NCI-H2081 (cell line): ENCODE measurements around the gene SLC9A7.
A peak's percentile ranks its signal among the peaks of the same experiment; 100 is the strongest.
"Not testable (repeated sequence)": the region's sequence is repeated elsewhere in the genome, so short reads cannot be mapped to it uniquely, and the experiment has no call there.

ENCODE experiments used
- DNase-seq, 2 experiments: peaks; one replicate each; lab custom pipeline; 2025; lab: John Stamatoyannopoulos, UW

Gene SLC9A7

GRCh38 chrX:46754036-46754435, 4.9 kb downstream of the SLC9A7 start:
- DNase-seq = peak in 1 of 2 experiments; percentile 9

- DNase-seq = no peak
Measured at GRCh38 chrX:46750889-46751288, 8.0 kb downstream of the SLC9A7 start.

- no peak for DNase-seq
Measured at GRCh38 chrX:46744009-46744408, 14.9 kb downstream of the SLC9A7 start.

DNA sequence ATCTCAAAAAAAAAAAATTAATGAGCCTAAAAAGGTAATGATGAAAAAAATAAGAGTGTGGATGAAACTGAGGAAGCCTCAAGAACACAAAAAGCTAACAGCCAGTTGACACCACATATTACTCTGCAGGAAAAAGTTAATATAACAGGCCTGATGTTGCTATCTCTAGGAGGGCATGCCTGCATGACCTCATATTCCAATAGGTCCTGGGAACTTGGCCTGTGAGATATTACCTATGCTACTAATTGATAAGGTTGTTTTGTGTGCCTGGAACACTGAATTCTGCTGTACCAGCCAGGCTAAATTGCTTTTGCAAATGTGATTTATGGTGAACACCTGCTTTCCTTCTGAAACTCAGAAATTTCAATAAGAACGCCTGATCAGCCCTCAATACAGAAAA, 15.9 kb downstream of the SLC9A7 start:
- no peak for DNase-seq

GRCh38 chrX:46739736-46740135, 19.2 kb downstream of the SLC9A7 start:
- DNase-seq = no peak

DNA sequence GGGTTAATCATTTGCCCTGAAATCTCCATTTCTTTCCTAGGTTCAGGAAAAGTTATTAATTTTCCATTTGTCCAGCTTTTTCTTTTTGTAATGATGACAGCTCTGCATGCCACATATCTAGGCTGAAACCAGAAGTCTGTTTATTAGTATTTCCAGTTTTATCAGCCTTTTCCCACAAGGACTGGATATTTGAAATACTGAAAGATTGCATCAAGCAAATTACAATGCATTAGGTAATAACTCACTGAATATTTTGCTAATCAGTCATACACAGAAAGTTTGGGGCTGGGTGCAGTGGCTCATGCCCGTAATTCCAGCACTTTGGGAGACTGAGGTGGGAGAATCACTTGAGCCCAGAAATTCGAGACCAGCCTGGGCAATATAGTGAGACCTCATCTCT, 21.5 kb downstream of the SLC9A7 start:
- DNase-seq = no peak

GRCh38 chrX:46737041-46737440, 21.9 kb downstream of the SLC9A7 start:
- DNase-seq = no peak

DNA sequence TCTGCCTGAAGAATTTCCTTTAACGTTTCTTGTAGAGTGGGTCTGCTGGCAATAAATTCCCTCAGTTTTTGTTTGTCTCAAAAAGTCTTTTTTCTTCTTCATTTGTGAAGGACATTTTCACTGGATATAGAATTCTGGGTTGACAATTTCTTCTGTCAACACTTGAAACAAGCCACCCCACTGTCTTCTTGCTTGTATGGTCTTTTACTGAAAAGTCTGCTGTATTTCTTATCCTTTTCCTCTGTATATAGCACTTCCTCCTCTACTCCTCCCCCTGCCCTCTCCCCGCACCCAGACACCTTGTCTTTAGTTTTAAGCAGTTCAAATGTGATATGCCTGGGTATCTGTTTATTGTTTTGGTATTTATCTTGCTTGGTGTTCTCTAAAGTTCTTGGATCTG, 23.3 kb downstream of the SLC9A7 start:
- no peak for DNase-seq

DNA sequence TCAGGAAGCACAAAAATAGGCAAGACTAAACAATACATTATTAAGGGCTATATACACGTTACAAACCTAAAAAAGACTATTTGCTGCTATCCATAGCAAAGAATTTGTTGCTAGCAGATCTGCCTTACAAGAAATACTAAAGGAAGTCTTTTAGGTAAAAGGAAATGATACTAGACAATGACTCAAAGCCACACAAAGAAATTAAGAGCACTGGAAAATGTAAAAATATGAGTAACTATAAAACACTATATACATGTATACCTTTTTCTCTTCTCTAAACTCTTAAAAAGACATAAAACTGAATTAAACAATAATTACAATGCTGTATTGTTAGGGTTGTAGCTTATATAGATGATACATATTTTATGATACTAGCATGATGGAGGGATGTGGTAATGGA, 25.7 kb downstream of the SLC9A7 start:
- no peak for DNase-seq

DNA sequence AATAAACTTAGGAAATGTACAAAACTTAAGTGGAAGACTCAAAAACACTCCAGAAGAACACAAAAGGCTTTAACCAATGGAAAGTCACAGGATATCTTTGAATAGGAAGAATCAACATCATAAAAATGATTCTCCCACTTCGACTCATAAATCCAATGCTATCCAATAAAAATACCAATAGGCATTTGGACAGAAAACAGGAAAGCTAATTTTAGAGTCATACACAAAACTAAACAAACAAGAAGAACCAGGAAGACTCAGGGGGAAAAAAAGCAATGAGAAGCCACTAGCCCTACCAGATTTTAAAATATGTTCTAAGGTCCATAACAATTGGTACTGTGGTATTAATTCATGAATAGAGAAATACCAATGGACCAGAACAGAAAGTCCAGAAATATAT, 28.2 kb downstream of the SLC9A7 start:
- DNase-seq = no peak

- DNase-seq = no peak
Measured at GRCh38 chrX:46727441-46727840, 31.5 kb downstream of the SLC9A7 start.

DNA sequence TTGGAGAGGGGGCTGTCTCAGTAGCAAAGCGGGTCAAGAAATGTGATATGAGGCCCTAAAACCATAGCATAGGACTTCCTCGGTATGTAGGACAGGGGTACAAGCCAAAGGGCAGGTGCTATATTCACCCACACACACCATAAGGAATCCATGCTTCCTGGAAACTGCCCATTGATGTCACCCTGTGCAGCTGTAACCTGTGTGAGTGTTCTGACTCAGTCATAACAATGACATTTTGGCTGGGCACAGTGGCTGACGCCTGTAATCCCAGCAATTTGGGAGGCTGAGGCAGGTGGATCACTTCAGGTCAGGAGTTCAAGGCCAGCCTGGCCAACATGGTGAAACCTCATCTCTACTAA, 35.4 kb downstream of the SLC9A7 start:
- DNase-seq = not testable (repeated sequence)

DNA sequence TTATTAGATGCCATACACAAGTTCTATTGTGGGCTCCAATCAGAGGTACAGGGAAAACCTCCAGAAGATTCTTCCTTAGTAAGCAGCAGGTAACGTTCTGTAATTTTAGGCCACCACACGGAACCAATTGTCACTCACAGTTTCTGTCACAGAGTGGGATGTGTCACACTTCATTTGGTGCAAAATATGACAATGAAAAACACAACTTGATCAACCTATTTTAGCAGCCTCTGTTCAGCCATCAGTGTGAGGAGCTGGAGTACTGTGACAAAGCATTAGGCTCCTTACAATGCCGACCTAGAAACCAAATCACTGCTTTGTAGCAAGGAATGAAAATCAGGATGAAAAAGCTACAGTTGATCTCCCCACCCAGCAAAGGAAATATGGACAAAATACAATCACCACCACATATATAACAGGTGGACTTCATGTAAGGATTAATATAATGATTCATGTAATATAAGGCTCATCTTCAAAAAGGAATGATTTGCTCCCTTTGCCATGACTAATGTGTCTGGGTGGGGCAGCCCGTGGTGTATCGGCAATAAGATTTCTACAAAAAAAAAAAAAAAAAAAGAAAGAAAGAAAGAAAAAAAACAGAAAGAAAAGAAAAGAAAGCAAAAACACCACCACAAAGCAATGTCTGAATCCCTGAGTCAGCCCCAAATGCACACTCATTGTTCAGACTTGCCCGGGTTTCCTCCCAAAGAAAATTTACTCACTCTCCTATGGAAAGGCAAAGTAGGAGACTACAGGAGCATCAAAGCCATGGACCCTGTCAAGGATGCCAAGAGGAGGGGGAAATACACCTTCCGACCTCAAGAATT, 36.0 kb downstream of the SLC9A7 start:
- no peak for DNase-seq

GRCh38 chrX:46716796-46717195, 42.1 kb downstream of the SLC9A7 start:
- no peak for DNase-seq

GRCh38 chrX:46715997-46716396, 42.9 kb downstream of the SLC9A7 start:
- DNase-seq = no peak

GRCh38 chrX:46715530-46715929, 43.4 kb downstream of the SLC9A7 start:
- DNase-seq = no peak

DNA sequence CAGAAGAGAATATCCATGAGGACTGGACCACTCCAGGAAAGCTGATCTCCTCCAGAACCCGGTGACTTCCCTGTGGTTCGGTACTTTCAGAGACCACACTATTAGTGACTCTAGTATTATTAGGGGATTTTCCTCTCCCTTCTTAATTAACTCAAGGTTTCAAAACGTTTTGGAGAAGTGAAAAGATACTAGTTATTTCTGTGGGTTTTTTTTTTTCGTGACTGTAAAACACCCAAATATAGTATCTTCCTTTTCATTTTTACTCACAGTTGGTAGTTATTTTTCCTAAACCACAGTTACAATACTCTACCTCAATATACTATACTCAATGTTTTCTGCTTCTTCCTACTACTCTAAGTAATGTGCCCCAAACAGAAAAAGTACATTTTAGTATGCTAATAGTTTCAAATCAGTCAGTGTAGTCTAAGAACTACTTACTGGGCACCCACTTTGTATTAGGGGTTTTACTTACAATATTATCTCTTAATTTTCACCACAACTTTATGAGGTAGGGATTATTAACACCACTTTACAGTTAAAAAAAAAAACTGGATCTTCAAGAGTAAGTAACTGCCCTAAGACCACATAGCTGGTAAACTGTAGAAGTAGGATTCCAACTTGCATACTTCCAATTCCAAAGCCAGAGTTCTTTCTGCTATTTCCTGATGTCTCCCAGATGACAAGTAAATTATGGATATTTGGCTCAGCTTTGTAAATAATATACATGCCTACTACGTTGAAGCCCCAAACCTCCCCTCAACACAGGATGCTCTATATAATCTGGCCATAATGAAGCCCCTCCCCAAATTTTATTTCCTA, 45.0 kb downstream of the SLC9A7 start:
- no peak for DNase-seq

GRCh38 chrX:46712764-46713163, 46.2 kb downstream of the SLC9A7 start:
- no peak for DNase-seq

DNA sequence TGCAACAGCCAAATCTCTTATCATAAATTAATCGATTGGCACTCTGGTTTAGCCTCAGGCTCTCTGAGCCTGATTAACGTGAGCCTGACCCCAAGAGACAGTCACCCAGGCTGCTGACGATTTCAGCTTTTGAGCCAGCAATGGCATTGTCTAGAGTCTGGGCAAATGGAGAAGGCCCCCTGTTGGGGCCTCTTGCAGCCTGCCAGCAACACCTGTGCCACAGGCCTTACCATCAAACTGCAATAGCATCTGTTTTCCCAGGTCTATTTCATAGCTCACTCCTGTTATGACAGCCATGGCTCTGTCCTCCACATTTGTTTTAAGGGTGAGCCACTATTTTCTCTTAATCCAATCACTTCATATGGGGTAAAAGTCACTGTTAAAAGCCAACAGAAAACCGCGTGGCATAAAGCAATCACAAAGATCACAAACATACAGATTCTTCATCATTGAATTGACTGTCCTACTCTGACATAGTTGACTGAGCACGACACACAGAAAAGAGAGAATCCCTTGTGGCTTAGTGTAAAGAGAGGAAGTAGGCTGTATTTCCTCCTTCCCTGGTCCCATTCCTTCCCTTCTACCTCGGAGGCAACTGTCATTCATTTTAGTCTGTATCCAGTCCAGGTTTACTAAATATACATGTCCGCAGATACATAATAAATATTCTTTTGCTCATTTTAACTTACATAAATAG, 47.8 kb downstream of the SLC9A7 start:
- DNase-seq = peak; percentile 53 to 87

DNA sequence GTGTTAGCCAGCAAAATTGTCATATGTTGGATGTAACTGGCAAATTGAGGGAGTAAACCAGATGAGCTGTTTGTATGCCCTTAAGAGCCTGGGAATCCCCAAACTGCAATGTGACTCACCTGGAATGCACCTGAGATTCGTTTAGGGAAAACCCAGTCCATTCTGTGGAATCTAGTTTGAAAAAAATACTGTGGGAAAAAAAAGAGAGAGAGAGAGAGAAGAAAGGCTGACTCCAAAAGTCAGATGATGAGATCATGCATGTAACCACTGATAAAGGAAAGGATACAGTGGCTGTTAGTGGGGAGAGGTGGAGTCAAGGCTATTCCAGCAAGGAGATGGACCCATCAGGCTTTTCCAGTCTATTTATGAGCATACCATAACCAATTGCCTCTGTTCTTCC, 48.5 kb downstream of the SLC9A7 start:
- no peak for DNase-seq

- no peak for DNase-seq
Measured at GRCh38 chrX:46707274-46707965, 51.5 kb downstream of the SLC9A7 start.

DNA sequence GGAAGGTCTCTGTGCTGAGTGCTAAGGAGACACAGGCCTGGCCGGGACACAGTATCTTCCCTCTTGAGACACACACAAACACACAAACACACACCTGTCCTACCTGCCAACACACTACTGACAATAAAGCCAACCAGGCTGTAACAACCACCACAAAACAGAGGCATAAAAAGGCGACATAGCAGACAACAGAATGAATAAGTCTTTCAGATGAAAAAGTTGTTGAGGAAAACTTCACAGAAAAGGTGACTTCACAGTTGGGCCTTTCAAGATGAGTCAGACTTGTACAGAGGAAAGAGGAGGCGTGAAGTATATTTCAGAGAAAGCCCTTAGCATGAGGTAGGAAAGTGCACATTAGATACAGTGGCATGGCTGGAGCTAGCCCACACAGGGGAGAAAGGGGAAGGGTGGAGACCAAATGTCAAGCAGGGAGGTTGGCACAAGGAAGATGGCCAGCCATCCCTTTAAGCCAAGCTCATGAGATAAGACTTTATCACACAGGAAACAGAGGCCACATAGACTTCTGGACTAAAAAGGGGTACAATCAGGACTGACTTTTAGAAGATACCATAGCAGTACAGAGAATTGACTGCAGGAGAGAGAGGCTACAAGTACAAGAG, 54.0 kb downstream of the SLC9A7 start:
- DNase-seq = no peak
